HL-60/S4 treated with retinoic acid at 250 ng/mL for 4 days and 3 days (cell line): ENCODE results near the gene BMPR1B.

Experiments
- in situ Hi-C: fragments of 300-500 bp; cut with MboI; formaldehyde crosslinking; loops from 2 replicates; pipeline ENCODE4 v1.7.0; 2022; ENCODE audit warnings: low sequenced_read_pairs

The BMPR1B gene

DNA sequence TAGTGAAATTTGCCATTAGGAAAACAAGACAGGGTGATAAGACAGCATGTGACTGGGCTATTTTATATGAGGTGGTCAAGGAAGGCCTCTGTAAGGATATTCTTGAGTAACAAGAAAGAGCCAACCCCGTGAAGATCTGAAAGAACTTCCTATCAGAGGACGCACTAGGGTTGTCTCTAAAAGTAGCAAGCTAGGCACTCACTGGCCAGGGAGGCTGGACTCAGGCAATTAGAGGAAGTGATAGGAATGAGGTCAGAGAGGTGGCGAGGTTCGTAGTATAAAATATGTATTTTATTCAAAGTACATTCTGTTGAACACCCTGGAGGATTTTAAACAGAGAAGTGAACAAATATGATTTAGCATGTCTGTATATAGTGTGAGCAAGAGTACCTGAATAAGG is 4.6 kb downstream of the BMPR1B start:
- in situ Hi-C loops = no loop called here

DNA sequence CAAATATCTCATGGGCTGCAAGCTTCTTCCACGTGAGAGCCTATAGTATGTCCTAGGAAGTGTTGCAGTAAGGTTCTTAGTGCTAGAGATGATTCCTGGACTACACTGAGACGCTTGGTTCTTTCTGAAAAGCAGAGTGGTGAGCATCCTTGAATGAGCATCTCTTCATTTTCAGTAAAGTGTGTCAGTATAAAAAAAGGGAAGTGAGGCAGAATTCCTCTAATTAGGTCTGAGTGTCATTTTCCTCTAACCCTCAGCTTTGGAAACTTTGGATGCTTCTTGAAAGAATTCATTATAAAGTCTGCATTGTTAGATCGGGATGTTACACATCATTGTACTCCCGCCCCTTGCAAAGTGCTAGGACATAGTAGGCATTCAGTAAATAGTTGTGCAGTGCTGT is 5.2 kb downstream of the BMPR1B start:
- in situ Hi-C loops = no loop called here

DNA sequence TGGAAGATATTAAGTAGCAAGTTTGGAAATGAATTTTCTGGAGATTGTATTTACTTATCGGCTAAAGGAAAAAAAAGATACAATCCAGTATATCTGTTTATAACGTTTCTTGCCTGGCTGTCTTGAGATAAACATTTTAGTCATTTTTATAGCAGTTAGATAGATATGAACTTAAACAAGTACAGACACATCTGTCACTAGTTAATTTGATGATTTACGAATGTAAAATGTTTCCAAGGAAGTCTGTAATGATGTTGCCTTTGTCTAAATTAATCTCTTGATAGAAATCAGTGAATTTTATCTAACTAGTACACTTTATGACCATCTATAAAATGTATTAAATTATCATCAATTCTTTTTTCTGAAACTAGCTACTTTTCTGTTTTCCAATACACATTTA is 5.7 kb downstream of the BMPR1B start:
- in situ Hi-C loops = no loop called here

DNA sequence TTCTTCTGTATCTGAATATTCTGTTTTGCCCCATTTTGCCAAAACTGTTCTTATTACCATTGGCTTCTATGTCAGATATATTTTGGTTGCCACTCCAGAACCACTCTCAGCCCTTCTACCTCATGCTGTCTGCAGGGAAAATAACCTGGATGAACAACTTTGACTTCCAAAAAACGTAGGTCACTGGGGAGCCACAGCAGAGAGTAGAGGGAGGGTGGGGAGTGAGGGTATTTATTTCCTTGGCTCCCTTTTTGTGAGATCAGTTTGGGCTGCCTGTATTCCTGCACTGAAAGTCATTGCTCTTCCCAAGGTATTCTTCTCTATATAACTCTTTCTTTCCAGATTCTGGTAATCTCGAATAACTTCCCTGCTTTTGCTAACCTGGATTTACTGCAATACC is 6.3 kb downstream of the BMPR1B start:
- in situ Hi-C loops = no loop called here

DNA sequence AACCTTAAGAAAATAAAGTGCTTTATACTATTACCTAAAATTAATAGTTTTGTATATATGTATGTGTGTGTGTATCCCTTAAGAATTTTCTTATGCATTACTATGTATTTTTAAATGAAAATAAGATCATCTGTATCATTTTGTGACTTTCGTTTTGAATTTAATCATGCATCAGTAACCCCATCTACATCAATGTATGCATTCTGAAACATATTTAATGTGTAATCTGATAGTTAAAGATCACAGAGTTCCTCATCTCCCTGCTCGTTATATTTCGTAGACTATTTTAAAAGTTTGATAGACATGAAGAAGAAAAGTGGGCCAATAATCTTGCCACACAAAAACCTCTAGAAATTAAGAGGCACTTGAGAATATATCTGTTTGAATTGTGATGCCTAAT is 7.4 kb downstream of the BMPR1B start:
- in situ Hi-C loops = no loop called here

DNA sequence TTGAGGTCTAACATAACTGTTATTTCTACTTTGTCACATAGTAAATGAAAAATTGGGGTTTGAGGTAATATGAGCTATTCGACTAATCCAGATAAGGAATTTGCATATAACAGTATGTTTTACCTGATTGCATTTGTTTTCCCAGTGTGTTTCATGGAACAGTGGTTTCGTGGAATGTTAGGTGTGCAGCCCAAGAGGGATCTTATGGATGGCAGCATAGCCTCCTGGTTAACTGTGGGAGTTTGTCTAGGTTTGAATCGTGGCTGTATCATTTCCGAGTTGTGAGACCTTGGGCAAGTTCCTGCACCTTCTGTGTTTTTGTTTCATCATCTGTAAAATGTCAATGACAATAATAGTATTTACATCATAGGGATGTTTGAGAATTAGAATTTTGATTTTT is 7.9 kb downstream of the BMPR1B start:
- in situ Hi-C loops = no loop called here

DNA sequence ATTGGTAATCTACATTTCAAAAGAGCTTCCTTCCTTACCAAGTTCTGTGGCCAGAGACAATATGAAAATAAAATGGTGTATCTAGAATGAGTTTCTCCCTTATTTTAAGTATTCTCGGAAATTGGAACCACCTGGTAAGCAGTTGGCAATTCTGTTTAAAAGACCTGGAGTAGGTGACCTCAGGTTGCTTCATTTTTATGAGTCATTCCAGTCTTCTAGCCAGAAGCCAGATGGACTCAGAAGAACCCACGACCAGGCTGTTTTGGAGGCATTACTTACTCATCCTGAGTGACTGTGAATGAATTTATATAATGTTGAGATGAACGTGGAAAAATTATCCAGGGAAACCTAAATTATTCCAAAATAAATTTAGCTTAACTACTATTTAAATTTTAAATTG is 9.1 kb downstream of the BMPR1B start:
- in situ Hi-C loops = no loop called here

DNA sequence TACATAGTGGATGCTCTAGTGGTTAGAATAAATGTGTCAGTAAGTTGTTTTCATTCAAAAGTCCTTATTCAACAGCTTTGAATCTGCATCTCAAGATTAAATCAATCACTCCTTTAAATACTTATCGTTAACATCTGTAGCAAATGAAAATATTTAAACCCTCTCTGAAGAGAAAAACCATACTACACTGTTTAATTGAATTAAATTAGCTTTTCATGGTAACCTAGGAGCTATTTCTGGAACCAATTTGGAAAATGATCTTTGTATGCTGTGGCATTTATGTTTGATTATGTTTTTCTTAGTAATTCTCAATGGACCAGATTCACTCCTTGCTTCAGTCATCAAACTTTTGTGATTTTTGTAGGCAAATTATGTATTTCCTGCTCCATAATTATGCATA is 9.7 kb downstream of the BMPR1B start:
- in situ Hi-C loops = no loop called here

DNA sequence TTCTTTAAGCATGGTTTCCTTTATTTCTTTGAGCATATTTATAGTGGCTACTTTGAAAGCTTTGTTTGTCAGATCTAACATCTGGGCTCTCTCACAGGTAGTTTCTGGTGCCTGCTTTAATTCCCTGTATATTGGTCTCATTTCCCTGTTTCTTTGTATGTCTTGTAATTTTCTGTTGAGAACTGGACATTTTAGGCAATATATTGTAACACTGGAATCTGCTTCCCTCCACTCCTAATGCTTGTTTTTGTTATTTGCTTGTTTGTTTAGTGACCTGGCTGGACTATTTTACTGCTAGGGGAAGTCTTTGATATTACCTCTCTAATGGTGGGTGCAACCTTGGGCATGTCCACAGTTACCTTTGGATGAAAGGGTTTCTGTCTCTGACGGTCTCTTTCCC is 25.0 kb downstream of the BMPR1B start:
- in situ Hi-C loops = no loop called here

DNA sequence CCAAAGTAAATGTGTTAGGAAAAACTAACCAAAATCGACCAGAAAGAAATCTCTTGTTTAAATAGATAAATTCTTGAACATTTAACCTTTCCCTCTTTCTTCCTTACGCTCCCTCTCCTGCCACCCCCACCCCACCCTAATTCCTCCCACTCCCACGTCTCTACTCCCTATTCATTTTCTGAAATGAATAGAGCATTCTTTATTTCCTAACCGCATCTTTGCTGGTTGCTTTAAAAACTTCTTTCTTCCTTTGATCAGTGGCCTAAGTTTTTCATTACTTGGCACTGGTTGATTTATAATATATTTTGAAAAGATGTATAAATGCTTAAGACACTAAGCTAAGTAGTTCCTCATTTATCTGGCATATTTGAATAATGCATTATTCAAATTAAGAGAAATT is 33.9 kb downstream of the BMPR1B start:
- in situ Hi-C loops = no loop called here

DNA sequence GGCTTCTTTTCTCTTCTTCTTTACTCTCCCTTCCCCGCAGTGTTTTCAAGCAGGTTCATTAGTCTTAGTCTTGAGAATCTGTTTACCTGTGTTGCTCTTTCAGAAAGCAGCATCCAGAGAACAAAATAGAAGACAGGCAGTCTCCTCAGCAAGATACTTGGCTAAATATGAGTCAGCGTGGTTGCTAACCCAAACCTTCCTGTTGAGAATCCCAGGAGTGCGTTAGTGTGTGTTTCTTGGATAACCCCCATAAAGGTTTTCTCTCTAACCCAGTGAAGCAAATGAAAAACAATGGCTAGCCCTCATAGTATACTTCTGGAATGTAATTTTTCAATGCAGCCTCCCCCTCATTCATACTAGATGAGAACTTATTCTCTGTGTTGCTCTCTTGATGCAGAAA is 41.1 kb downstream of the BMPR1B start:
- in situ Hi-C loops = no loop called here

DNA sequence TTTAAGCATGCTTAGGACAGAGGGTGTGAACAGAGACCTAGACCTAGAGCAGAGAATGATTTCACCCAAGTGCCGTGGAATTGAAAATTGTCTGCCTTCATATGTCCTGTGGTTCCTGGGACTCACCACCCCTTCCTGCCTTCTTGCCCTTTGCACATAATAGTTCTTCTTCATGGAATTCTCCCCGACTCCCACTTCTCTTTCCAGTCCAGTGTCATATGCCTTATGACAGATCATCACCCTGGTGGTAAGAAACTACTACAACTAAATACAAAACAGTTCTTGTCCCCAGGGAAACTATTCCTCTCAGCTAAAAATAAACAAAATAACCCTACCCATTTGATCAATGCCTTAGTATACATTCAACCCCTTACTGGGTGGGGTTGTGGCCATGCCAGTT is 43.3 kb downstream of the BMPR1B start:
- in situ Hi-C loops = no loop called here

DNA sequence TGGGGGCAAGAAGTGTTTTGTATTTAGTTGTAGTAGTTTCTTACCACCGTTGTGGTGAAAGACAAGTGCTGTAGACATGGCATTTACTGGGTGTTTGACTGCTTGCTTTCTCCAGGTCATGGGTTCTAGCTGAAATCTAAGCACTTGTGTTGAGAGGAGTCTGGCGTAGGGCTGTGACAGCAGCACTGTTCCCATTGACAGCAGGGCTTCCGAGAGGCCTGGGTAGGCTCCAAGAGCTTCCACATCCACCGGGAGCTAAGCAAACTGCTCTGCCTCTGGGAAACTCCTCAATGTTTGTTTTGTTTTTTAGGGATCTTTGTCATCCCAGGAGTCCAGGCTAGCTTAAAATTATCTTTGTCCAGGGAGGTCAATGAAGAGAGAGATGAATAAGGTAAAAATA is 44.3 kb downstream of the BMPR1B start:
- in situ Hi-C loops = no loop called here

DNA sequence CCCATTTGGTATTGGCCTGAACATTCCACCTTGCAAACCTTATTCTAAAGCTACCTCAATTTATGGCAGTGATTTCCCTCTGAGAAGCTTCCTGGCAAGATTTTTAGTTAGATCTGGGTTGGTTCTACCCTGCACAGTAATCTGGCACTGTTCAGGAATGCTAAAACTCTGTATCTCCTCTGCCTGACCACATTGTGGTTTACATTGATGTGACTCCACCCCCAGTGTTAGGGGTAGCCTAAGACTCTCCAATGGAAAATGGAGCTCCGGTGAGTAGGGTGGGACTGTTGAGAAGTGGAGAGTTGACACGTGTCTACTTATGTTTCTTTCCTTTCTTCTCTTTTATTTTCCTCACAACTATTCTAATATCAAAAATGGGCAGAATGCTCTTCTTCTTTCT is 45.4 kb downstream of the BMPR1B start:
- in situ Hi-C loops = no loop called here

DNA sequence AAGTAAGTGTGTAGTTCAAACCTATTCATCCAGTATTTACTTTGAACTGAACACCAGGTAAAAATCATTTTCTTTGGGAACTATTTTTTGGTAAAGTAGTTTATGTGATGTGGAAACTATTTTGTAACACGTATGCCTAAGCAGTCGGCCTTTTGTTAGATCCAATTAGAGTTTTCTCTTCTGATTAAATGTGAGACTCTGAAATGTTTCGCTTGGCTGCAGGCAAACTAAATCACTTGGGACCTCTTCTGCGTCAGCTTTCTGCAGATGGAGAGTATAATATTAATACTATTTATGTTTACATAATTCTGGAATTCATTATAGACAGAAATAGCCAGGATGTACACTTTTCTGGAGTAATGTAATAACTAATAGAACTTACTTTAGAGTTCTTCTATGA is 46.9 kb downstream of the BMPR1B start:
- in situ Hi-C loops = no loop called here

DNA sequence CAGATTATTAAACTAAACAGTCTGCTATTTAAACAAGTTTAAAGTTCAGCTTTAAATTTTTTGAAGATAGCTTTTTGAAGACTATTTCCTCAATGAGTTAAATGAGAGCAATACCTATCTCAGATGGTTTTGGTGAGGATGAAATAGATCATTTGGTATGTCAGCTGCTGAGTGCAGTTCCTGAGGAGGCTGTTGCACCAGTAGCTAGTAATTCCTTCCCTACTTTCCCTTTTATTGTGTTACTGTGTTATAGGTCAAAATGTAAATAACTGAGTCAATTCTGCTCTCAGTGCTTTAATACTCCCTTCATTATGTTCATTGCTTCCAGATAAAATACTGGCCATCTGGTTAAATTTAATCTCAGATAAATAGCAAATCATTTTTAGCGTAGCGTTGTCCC is 48.6 kb downstream of the BMPR1B start:
- in situ Hi-C loops = no loop called here

DNA sequence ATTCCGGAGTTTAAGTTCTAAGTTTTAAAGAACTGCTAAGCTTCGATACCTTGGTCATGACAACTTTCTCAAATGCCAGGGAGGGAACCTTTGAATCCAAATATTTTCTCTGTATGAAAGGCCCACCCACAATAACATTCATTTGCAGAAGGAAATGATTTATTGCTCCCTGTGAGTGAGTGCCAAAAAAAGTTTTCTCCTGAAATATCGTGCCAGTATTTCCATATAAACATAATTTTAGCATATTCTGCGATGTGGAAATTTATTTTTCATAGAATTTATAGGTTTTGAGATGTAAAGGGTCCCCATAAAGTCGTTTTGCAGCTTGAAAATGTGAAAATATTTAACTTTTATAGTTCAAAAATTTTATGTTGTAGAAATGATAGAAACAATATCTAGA is 53.9 kb downstream of the BMPR1B start:
- in situ Hi-C loops = no loop called here

DNA sequence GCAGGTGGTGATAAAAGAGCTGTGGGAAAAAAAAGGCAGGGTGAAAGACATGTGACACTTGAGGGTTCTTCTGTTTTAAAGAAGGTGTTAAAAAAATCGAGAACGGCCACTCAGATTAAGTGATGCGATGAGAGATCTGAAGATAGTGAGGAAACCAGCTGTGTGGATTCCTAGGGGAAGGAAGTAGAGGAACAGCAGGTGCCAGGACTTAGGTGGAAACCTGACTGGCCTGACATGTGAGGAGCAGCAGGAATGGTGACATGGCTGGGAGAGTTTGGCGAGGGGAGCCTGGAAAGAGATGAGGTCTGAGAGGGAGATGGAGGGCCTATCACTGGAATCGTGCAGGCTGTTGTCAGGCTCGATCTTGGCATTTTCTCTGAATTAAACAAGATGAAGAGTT is 55.5 kb downstream of the BMPR1B start:
- in situ Hi-C loops = no loop called here

DNA sequence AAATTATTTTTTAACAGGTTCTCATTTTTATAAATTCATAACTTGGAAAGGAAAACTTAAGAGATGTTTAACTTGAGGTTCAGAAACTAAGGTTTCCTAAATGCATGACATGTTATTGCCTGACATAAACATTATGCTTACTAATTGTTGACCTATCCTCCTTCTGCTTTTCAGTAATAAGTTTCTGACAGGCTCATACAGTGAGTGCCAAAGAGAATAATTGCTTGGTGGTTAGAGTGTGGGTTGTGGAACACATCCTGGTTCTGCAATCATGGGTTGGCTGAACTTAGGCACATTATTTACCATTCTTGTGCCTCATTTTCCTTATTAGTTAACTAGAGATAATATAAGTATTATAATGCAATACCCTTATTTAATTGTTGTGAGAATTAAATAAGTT is 56.5 kb downstream of the BMPR1B start:
- in situ Hi-C loops = no loop called here

DNA sequence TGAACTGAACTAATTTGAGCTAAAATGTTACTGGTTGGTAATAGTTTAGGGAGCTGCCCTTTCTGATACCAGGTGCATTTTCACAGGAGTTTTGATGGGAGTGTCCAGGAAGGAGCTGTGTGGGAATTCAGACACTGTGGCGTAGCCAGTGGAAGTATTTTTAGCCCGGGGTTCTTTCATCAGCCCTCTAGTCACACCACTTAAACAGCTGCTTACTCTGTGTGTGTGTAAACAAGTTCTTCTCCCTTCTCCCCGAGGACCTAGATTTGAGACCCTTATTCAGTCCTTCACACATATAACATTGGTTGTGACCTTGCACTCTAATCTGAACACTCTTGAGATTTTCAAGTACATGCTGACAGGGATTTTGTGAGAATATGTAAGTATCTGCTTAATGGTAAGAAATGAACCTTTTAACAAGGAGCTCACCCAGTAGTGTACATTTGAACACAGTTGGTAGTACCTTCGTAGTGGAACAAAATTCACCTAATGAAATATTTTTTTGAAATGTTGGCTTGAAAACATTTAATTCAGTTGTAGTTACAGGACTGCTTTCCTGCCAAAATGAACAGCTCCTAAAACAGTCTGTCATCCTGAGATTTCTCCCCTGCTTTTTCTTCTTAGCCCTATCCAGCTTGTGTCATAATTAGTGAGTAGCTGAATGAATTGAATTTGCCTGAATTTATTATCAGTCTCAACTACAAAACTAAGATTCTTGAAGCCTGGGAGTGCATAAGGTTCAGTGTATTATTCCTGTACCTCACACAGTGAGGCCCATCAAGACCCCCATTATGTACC is 61.8 kb downstream of the BMPR1B start:
- in situ Hi-C loops = no loop called here

DNA sequence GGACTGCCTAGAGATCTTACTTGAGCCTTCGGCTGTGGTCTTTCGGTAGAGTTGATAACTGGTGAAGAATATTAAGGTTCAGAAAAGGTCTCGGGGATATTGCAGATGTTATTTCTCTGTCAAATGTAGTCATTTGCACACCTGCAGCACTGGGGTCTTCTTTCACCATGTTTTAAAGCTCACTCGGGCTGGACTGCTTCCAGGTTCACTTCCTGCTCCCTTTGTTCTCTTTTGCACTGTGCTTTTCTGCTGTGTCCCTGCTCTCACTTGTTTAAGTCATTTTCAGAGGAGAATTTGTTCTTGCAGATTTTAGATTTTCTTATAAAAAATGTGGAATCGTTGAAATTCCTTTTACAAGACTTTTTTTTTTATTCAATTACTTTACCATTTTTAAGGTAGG is 68.5 kb downstream of the BMPR1B start:
- in situ Hi-C loops = no loop called here

DNA sequence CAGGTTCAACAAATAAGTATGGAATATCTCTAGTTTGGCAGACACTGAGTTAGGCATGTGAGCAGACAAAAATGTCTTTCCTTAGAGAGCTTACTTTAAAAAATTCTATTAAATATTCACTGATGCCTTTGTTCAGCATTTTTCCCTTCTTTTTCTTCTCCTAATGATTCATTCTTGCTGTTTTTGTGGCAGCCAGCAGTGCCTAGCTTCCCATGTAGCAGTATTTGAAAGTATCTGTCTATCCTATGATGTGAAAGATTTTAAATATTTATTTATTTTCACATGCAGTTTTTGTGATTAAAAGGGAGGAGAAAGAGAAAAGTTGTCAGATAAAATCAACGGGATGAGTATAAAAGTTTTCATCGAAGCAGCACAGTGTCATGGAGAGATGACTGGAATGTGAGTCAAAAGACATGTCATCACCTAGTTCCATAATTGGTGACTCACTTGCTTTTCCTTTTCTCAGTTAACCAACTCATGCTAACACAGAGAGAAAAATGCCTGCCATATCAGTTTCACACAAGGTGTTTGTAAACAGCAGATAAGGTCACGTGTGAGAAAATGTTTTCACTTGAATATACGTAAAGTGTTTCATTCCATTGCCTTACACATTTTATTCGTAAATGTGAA is 69.8 kb downstream of the BMPR1B start:
- in situ Hi-C loops = no loop called here

DNA sequence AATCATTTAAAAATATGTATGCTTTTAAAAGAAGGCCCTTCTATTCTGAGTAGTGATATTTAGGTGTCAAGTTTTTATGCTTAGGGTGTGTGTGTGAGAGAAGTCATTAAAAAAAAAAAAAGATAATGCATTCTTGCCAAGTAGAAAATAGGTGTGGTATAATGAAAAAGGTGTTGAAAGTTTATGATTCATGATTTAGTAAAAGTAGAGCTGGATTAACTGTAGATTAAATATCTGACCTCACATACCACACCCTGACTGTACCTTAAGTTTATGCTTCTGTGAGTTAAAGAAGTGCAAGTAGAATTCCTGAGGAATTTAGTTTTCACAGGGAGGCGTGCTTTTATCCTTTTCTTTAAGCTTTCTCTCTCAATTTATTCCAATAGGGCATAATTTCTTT is 71.1 kb downstream of the BMPR1B start:
- in situ Hi-C loops = no loop called here
